Femur (tissue), 1 donor: Measurements from ENCODE around the gene OSTF1.

Experiments
- DNase-seq: peaks from one replicate; pipeline ENCODE4 v3.0.0-alpha.2; 2017

OSTF1 gene

DNA sequence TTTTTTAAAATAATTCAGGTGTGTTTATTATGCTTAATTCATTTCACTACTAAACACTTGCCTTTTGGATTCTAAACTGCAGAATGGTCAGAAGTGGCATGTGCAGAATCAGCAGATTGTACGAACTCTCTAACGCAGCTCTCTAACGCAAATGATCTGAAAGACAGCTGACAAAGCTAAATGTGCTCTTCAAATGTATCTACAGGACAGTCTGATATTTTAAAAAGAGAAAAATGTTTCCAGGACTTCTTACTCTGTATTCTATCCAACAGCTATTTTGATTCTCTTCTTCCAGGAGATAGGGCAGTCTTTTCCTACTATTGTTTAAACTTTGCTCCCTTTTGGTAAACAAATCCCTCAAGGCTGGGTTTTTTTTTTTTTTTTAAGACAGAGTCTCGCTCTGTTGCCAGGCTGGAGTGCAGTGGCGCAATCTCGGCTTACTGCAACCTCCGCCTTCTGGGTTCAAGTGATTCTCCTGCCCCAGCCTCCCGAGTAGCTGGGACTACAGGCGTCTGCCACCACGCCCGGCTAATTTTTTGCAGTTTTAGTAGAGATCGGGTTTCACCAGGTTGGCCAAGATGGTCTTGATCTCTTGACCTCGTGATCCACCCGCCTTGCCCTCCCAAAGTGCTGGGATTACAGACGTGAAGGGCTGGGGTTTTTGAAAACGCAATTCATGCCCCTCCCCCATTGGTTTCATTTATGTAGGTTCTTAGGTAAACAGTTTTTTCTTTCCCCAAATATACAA is 1.6 kb upstream of the OSTF1 start:
- no peak for DNase-seq

DNA sequence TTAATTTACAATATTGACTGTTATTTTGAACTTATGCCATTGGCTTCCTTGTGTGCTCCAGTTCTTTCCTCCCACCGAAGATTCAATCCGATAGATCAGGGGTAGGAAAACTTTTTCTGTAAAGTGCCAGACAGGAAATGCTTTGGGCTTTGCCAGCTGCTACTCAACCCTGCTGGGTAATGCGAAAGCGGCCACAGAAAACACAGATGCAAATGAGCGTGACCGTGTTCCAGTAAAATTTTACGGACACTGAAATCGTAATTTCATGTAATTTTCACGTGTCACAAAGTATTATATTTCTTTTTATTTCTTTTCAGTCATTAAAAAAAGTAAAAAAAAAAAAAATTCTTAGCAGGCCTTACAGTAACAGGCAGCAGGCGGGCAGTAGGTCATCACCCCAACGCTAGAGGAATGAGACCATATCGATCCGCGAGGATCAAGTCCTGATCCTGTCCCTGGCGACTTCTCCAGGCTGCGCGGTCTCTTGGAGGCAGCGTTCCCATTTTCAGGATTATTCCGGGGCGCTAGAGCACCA is 958 bp upstream of the OSTF1 start:
- DNase-seq = peak; percentile 58

DNA sequence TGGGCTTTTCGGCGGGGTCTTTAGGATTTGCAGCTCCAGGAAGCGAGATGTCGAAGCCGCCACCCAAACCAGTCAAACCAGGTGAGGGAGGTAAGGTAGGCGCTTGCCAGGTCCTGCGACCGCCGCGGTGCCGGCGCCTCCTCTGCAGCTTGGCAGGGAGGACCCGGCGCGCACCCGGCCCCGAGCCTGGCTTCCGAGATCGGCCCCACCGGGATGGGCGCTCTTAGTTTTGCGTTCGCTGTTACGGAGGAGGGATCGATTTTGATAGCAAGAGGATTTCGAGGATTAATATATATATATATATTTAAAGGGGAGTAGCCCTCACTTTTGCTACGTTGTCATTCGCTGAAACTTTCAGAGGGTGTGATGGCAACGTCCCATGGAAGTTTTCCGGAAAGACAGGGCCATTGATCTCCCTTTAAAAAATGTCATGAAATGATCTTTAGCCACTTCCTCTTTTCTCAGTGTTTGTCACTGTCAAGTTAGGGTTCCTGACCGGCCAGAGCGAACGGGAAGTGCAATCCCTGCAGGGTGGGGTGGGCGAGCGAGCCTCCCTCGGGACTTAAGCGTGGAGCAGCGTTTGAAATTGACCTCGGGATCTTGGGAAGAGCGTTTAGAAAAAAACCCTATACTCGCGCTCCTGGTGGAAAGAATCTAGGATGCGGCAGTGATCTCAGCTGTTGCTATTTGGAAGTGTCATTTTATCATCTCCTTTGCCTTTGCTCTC is 495 bp downstream of the OSTF1 start:
- peak; percentile 77 for DNase-seq

- no peak for DNase-seq
Measured at GRCh38 chr9:75089373-75089766, 1.1 kb downstream of the OSTF1 start.

- DNase-seq = no peak
Measured at GRCh38 chr9:75090579-75090978, 2.3 kb downstream of the OSTF1 start.

- no peak for DNase-seq
Measured at GRCh38 chr9:75092766-75093165, 4.5 kb downstream of the OSTF1 start.

- DNase-seq = no peak
Measured at GRCh38 chr9:75096796-75097195, 8.5 kb downstream of the OSTF1 start.

GRCh38 chr9:75101004-75101588 is 12.8 kb downstream of the OSTF1 start:
- DNase-seq = no peak

DNA sequence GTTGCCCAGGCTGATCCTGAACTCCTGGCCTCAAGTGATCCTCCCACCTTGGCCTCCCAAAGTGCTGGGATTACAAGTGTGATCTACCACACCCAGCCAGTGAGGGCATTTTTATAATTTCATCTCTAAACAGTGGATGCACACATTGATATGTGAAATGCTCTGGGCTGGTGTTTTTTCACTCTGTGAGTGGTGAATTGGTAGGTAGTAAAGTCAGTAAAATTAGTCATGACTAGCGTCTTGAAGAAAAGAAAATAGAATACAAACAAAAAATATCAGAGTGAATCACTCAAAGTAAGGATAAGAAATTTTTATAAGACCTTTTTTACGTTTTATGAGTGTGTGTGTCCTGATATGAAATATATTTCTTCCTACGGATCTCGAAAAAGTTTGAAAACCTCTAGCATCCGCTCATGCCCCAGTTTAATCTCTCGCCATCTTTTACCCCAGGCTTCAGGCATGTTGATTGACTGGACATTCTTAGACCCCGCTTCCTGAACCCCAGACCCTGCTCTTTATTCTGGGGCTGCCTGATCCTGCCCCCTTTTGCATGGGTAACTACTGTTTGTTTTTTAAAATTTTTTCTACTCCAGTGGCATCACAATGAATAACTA is 14.0 kb downstream of the OSTF1 start:
- no peak for DNase-seq

- no peak for DNase-seq
Measured at GRCh38 chr9:75104607-75105006, 16.3 kb downstream of the OSTF1 start.

DNA sequence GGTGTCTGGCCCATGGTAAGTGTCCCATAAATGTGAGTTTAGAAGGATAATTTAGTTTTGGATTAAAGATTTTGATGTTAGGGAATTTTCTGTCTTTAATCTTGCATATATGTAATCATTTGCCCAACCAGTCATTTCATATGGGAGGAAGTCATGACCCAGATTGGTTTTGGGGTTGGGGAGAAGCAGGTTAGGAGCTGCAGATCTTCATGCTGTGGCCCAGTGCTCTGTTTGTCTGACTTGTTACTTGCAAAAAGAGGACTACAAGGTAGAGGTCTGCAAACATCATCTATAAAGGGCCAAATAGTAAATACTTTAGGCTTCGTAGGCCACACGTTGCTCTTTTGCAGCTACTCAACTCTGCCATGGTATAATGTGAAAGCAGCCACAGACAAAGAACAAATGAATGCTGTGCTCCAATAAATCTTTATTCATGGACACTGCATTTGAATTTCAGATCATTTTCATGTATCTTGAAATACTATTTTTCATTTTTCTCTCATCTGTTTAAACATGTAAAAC is 16.8 kb downstream of the OSTF1 start:
- no peak for DNase-seq

GRCh38 chr9:75105841-75106240 is 17.5 kb downstream of the OSTF1 start:
- no peak for DNase-seq

- no peak for DNase-seq
Measured at GRCh38 chr9:75106857-75107256, 18.5 kb downstream of the OSTF1 start.

- no peak for DNase-seq
Measured at GRCh38 chr9:75108571-75108970, 20.3 kb downstream of the OSTF1 start.

- no peak for DNase-seq
Measured at GRCh38 chr9:75109210-75109839, 21.0 kb downstream of the OSTF1 start.

- DNase-seq = no peak
Measured at GRCh38 chr9:75111019-75111622, 22.8 kb downstream of the OSTF1 start.

DNA sequence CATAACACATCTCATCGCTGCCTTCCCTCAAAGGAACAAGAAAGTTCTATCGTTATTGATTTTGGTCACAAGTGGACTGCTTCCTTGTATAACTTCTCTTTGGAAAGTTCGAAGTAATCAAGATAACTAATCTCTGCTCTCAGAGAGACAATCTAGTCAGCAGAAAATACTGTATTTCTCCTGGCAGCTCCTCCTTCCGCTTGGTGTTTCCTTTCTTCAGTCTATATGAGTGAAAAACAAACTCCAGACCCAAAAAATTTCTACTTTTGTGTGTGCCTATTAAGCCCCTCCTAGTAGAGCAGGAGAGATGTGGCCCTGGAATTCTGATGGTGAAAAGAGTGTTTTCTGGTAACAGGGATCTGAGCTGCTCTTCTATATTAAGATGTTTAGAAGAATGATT is 24.5 kb downstream of the OSTF1 start:
- no peak for DNase-seq

DNA sequence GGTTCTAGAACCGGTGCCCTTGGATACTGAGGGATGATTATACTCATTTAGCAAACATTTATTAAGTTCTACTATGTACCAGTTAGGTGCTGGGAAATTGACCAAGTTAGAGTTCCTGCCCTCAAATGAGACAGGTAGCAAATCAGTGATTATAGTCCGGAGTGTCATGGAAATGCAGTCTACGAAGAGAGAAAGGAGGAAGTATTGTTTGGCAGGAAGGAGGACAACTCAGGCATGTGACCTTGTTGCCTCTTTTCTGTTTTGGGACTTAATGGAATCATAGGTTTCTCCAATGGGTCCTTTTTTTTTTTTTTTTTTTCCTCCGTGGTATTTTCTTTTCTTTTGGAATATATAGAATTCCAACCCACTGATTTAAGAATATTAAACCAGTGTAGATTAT is 28.0 kb downstream of the OSTF1 start:
- DNase-seq = no peak

- DNase-seq = no peak
Measured at GRCh38 chr9:75117564-75117963, 29.2 kb downstream of the OSTF1 start.

GRCh38 chr9:75120686-75121085 is 32.4 kb downstream of the OSTF1 start:
- DNase-seq = no peak

DNA sequence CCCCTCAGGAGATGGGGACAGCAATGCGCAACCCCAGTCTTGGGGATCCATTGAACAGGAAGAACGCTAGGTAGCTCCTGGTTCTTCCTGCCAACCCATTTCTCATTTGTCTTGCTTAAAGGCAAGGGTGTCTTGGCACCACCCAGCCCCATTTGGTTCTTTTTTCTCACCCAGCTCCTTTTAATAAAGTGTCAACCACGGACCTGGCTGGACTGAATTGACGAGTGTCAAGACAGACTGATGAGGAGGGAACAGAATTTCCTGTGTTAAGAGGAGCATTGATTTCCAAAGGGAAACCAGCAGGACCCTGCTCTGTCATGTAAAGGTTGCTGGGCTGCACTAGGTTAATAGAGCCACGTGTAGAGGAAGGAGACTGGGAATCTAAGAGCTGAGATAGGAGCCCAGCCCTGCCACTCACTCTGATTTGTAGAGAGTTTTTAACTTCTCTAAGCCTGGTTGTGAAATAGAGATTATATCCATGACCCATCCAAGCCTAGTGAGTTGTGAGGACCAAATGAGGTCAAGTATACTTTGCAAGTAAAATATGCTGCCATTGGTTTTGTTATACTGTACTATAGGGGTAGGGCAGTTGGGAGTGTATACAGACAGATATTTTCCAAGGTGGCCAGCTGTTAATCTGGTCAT is 33.7 kb downstream of the OSTF1 start:
- no peak for DNase-seq

DNA sequence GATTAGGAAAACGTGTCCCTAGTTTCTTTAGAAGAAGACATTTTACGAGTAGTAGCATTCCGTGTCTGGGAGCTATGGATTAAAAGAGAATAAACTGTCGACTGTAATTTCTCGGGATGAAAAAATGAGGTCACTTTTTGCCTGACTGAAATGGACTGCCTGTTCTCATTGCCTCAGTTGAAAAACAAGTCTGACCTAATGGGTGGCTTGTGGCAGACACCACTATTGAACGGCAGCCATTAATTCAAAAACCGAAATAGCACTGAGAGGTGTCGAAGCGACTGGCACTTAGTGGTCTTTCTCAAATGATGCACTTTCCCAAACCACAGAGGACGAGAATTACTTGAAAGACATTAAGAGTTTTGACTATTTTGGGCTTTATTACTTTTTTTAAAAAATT is 35.4 kb downstream of the OSTF1 start:
- no peak for DNase-seq
